Measurements from ENCODE around the gene H2BK1.

DNA sequence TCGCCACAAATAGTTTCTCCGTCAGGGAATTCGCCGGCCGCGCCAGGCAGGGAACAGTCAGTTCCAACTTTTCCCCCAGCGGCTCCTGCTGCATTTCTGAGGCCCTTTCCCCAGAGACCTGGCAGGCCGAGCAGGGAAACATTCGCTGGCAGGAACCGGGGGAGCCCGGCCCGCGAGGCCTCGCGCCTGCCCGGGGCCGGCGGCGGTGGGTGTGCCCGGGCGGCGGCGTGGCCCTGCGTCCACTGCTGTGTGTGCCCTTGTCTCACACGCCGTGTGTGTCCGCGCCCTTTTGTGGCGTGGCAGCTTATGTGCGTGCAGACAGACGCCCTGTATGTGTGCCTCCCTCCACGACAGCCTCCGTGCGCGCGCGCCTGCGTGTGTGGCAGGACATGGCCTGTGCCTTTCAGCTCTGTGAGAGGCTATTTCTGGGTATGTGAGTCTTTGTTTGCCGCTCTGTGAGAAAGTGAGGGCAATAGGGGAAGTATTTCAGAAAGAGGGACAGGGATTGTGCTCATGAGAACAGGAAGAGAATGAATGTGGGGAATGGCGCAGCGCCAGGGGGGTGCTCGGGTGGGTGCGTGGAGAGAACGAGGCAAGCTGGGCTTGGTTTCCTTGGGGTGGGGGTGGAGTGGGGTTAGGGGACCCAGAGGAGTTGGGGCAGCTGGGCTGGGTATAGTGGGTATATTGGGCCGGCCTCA is 38.9 kb upstream of the H2BK1 start:
- TF ChIP-seq, protein P1, sequence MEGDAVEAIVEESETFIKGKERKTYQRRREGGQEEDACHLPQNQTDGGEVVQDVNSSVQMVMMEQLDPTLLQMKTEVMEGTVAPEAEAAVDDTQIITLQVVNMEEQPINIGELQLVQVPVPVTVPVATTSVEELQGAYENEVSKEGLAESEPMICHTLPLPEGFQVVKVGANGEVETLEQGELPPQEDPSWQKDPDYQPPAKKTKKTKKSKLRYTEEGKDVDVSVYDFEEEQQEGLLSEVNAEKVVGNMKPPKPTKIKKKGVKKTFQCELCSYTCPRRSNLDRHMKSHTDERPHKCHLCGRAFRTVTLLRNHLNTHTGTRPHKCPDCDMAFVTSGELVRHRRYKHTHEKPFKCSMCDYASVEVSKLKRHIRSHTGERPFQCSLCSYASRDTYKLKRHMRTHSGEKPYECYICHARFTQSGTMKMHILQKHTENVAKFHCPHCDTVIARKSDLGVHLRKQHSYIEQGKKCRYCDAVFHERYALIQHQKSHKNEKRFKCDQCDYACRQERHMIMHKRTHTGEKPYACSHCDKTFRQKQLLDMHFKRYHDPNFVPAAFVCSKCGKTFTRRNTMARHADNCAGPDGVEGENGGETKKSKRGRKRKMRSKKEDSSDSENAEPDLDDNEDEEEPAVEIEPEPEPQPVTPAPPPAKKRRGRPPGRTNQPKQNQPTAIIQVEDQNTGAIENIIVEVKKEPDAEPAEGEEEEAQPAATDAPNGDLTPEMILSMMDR (conservative IDR thresholded peaks at IDR 0.05): no peak
- TF ChIP-seq EZH2 (IDR thresholded peaks at IDR 0.05; ENCODE audit: low read depth): no peak
